Measurements from ENCODE around the gene FBLN5.

The FBLN5 gene

DNA sequence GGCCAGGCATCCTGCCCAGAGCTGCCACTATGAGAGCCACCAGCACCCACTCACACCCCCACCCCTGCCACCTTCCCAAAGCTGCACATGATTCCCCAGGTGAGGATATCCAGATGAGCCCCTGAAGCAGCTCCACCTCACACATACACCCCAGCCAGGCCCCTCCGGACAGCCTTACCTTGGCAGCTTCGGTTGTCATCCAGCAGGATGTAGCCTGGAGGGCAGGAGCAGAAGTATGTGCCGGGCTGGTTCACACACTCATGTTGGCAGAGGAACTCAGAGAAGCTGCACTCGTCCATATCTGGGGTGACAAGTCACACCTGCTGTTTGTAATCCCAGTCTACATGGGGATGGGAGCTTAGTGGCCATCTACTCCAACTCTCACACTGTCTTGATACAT, 64.7 kb downstream of the FBLN5 start:
- DNase-seq (ENCODE audit: low read depth) = no peak
- no peak overlapping the region for H3K4me3 ChIP-seq (replicated peaks; ENCODE audit: low read depth, low read length)
- TF ChIP-seq CTCF (IDR thresholded peaks at IDR 0.05; ENCODE audit: low read length, missing control alignments) = no peak

DNA sequence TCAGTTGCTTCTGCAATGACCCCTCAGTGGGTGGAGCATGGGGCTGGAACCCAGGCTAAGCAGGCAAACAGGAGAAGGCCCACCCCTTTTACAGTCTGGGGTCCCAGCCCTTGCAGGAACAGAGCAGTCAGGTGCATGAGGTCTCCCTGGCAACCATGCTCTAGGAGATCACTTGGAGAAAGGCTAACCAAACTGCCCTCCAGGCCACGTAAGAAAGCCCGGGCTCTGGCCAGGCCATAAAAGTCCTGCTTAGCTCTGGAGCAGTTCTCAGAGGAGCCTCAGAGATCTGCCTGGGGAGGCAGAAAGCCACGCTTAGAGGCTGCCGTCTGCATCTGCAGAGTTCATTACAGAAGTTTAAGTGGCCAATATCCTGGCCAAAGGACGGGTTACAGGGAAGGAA, 65.1 kb downstream of the FBLN5 start:
- TF ChIP-seq CTCF (IDR thresholded peaks at IDR 0.05; ENCODE audit: low read length, missing control alignments) = no peak
- no peak for DNase-seq (ENCODE audit: low read depth)
- H3K4me3 ChIP-seq (replicated peaks; ENCODE audit: low read depth, low read length) = no peak overlapping the region

DNA sequence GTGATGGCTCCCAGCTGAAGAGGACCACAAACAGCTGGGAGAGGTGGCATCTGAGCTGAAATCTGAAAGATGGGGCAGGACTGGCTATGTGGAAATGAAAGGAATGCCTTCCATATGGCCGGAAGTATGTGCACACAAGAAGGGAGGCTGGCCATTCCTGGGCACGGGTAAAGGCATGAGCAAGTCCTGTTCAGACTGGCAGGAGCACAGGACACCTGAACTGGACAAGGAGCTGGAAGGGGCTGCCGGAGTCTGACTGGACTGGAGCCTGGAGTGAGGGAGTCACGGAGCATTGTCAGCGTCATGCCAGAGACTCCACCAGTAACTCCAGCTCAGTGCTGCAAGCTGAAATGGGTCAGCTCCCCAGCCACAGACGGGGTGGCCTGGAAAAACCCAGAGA, 68.3 kb downstream of the FBLN5 start:
- H3K4me3 ChIP-seq (replicated peaks; ENCODE audit: low read depth, low read length) = no peak overlapping the region
- no peak for DNase-seq (ENCODE audit: low read depth)
- no peak for TF ChIP-seq CTCF (IDR thresholded peaks at IDR 0.05; ENCODE audit: low read length, missing control alignments)

DNA sequence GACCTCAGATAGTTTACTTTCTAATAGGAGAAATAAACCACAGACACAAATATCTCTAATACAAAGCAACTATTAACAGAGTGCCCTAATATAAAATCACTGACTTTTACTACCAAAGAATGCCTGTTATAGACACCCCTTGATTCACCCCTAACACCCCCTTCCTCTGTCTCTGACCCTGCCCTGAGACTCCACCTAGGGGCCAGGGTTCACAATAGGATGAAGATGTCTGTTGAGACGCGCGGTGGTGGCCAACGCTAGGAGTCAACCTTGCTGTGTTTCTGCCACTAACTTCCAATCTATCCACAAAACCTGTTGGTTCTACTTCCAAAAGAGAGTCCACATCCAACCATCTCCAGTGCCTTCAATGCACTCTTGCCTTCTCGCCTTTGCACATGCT, 69.2 kb downstream of the FBLN5 start:
- no peak for TF ChIP-seq CTCF (IDR thresholded peaks at IDR 0.05; ENCODE audit: low read length, missing control alignments)
- no peak overlapping the region for H3K4me3 ChIP-seq (replicated peaks; ENCODE audit: low read depth, low read length)
- DNase-seq (ENCODE audit: low read depth) = no peak

- no peak for TF ChIP-seq CTCF (IDR thresholded peaks at IDR 0.05; ENCODE audit: low read length, missing control alignments)
- no peak for DNase-seq (ENCODE audit: low read depth)
- H3K4me3 ChIP-seq (replicated peaks; ENCODE audit: low read depth, low read length) = no peak overlapping the region
Observed at GRCh38 chr14:91877376-91877915, 70.0 kb downstream of the FBLN5 start.

DNA sequence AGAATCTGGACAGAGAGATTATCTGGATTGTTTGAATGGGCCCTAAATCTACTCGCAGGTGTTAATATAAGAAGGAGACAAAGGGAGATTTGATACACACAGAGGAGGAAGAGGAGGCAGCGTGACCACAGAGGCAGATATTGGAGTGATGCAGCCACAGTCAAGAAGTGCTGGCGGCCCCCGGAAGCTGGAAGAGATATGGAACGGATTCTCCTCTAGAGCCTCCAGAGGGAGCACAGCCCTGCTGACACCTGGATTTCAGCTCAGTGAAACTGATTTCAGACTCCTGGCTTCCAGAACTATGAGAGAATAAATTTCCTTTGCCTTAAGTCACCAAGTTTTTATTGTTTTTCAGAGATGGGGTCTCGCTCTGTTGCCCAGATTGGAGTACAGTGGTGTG, 71.0 kb downstream of the FBLN5 start:
- no peak for TF ChIP-seq CTCF (IDR thresholded peaks at IDR 0.05; ENCODE audit: low read length, missing control alignments)
- DNase-seq (ENCODE audit: low read depth) = no peak
- H3K4me3 ChIP-seq (replicated peaks; ENCODE audit: low read depth, low read length) = no peak overlapping the region

- DNase-seq (ENCODE audit: low read depth) = no peak
- H3K4me3 ChIP-seq (replicated peaks; ENCODE audit: low read depth, low read length) = no peak overlapping the region
- TF ChIP-seq CTCF (IDR thresholded peaks at IDR 0.05; ENCODE audit: low read length, missing control alignments) = no peak
Observed at GRCh38 chr14:91875525-91876286, 71.8 kb downstream of the FBLN5 start.

All from fibroblast of pulmonary artery (primary cell).